ENCODE data around the gene GPR180.
A peak's percentile ranks its signal among the peaks of the same experiment; 100 is the strongest.

GPR180 gene

GRCh38 chr13:94601446-94602431 is at the start of gene GPR180:
GPR180 (plus strand) TSS chr13:94601857; CDS start chr13:94601928, 71 bp downstream.
- H3K36me3 Mint-ChIP-seq (ENCODE audit: low read depth), result peaks cover 15% of the 10 kb centered on the region
- peak within 1 kb of the TSS; percentile 85 for H3K4me3 Mint-ChIP-seq
- no peaks in the 10 kb centered on the region for H3K27me3 Mint-ChIP-seq (ENCODE audit: low read depth)

GRCh38 chr13:94552095-94552494 is 49.6 kb upstream of the GPR180 start:
- peaks cover 5% of the 10 kb centered on the region for H3K36me3 Mint-ChIP-seq (ENCODE audit: low read depth)
- peaks cover 30% of the 10 kb centered on the region for H3K4me1 Mint-ChIP-seq (ENCODE audit: low read depth)
- H3K4me3 Mint-ChIP-seq, result no peak overlapping the region
- peaks cover 24% of the 10 kb centered on the region for H3K27me3 Mint-ChIP-seq (ENCODE audit: low read depth)
- no peaks in the 10 kb centered on the region for H3K9me3 Mint-ChIP-seq
- no peak overlapping the region for H3K27ac Mint-ChIP-seq

More at GRCh38 chr13:94601446-94602431, at the start of gene GPR180:
- Mint-ChIP-seq H3K4me1 (ENCODE audit: low read depth) (peaks cover 26% of the 10 kb centered on the region), H3K27ac (peak within 1 kb of the TSS; percentile 72), H3K9me3 (peaks cover 5% of the 10 kb centered on the region)

GRCh38 chr13:94553766-94554165 is 47.9 kb upstream of the GPR180 start:
- H3K27me3 Mint-ChIP-seq (ENCODE audit: low read depth), result peaks cover 24% of the 10 kb centered on the region
- peaks cover 9% of the 10 kb centered on the region for H3K36me3 Mint-ChIP-seq (ENCODE audit: low read depth)
- no peak overlapping the region for H3K27ac Mint-ChIP-seq
- H3K9me3 Mint-ChIP-seq, result peaks cover 4% of the 10 kb centered on the region
- H3K4me3 Mint-ChIP-seq, result no peak overlapping the region
- peaks cover 28% of the 10 kb centered on the region for H3K4me1 Mint-ChIP-seq (ENCODE audit: low read depth)

GRCh38 chr13:94556041-94556440 is 45.6 kb upstream of the GPR180 start:
- H3K4me3 Mint-ChIP-seq, result no peak overlapping the region
- H3K9me3 Mint-ChIP-seq, result peaks cover 9% of the 10 kb centered on the region
- peaks cover 24% of the 10 kb centered on the region for H3K4me1 Mint-ChIP-seq (ENCODE audit: low read depth)
- H3K27ac Mint-ChIP-seq, result no peak overlapping the region
- H3K27me3 Mint-ChIP-seq (ENCODE audit: low read depth), result peaks cover 13% of the 10 kb centered on the region
- peaks cover 13% of the 10 kb centered on the region for H3K36me3 Mint-ChIP-seq (ENCODE audit: low read depth)

GRCh38 chr13:94556621-94557020 is 45.0 kb upstream of the GPR180 start:
- Mint-ChIP-seq H3K4me1 (ENCODE audit: low read depth) (peaks cover 23% of the 10 kb centered on the region), H3K27me3 (ENCODE audit: low read depth) (peaks cover 8% of the 10 kb centered on the region), H3K36me3 (ENCODE audit: low read depth) (peaks cover 15% of the 10 kb centered on the region), H3K9me3 (peaks cover 9% of the 10 kb centered on the region), H3K4me3 (no peak overlapping the region), H3K27ac (no peak overlapping the region)

- no peak overlapping the region for H3K4me3 Mint-ChIP-seq
- no peak overlapping the region for H3K27ac Mint-ChIP-seq
- peaks cover 9% of the 10 kb centered on the region for H3K9me3 Mint-ChIP-seq
- H3K36me3 Mint-ChIP-seq (ENCODE audit: low read depth), result peaks cover 18% of the 10 kb centered on the region
- peaks cover 4% of the 10 kb centered on the region for H3K27me3 Mint-ChIP-seq (ENCODE audit: low read depth)
- peaks cover 23% of the 10 kb centered on the region for H3K4me1 Mint-ChIP-seq (ENCODE audit: low read depth)
Observed at GRCh38 chr13:94557684-94558235, 43.9 kb upstream of the GPR180 start.

GRCh38 chr13:94558716-94559115 is 42.9 kb upstream of the GPR180 start:
- Mint-ChIP-seq H3K4me3 (peak overlapping the region; percentile 59), H3K9me3 (peaks cover 9% of the 10 kb centered on the region), H3K27ac (peak overlapping the region; percentile 83), H3K27me3 (ENCODE audit: low read depth) (no peaks in the 10 kb centered on the region), H3K36me3 (ENCODE audit: low read depth) (peaks cover 18% of the 10 kb centered on the region), H3K4me1 (ENCODE audit: low read depth) (peaks cover 23% of the 10 kb centered on the region)

GRCh38 chr13:94559222-94559795 is 42.3 kb upstream of the GPR180 start:
- peaks cover 9% of the 10 kb centered on the region for H3K9me3 Mint-ChIP-seq
- peaks cover 23% of the 10 kb centered on the region for H3K4me1 Mint-ChIP-seq (ENCODE audit: low read depth)
- peak overlapping the region; percentile 36 for H3K4me3 Mint-ChIP-seq
- H3K27ac Mint-ChIP-seq, result peak overlapping the region; percentile 28
- peaks cover 18% of the 10 kb centered on the region for H3K36me3 Mint-ChIP-seq (ENCODE audit: low read depth)
- no peaks in the 10 kb centered on the region for H3K27me3 Mint-ChIP-seq (ENCODE audit: low read depth)

- Mint-ChIP-seq H3K27ac (no peak overlapping the region), H3K4me3 (no peak overlapping the region), H3K36me3 (ENCODE audit: low read depth) (peaks cover 18% of the 10 kb centered on the region), H3K27me3 (ENCODE audit: low read depth) (no peaks in the 10 kb centered on the region), H3K4me1 (ENCODE audit: low read depth) (peaks cover 23% of the 10 kb centered on the region), H3K9me3 (peaks cover 9% of the 10 kb centered on the region)
Observed at GRCh38 chr13:94560116-94560515, 41.5 kb upstream of the GPR180 start.

- H3K4me1 Mint-ChIP-seq (ENCODE audit: low read depth), result peaks cover 23% of the 10 kb centered on the region
- no peaks in the 10 kb centered on the region for H3K27me3 Mint-ChIP-seq (ENCODE audit: low read depth)
- no peak overlapping the region for H3K4me3 Mint-ChIP-seq
- H3K9me3 Mint-ChIP-seq, result peaks cover 9% of the 10 kb centered on the region
- H3K36me3 Mint-ChIP-seq (ENCODE audit: low read depth), result peaks cover 18% of the 10 kb centered on the region
- no peak overlapping the region for H3K27ac Mint-ChIP-seq
Observed at GRCh38 chr13:94561126-94561525, 40.5 kb upstream of the GPR180 start.

GRCh38 chr13:94567581-94567980 is 34.1 kb upstream of the GPR180 start:
- Mint-ChIP-seq H3K4me3 (no peak overlapping the region), H3K9me3 (no peaks in the 10 kb centered on the region), H3K27ac (no peak overlapping the region), H3K4me1 (ENCODE audit: low read depth) (no peaks in the 10 kb centered on the region), H3K36me3 (ENCODE audit: low read depth) (peaks cover 34% of the 10 kb centered on the region), H3K27me3 (ENCODE audit: low read depth) (no peaks in the 10 kb centered on the region)

- H3K27ac Mint-ChIP-seq, result no peak overlapping the region
- no peaks in the 10 kb centered on the region for H3K9me3 Mint-ChIP-seq
- no peaks in the 10 kb centered on the region for H3K4me1 Mint-ChIP-seq (ENCODE audit: low read depth)
- H3K4me3 Mint-ChIP-seq, result no peak overlapping the region
- H3K27me3 Mint-ChIP-seq (ENCODE audit: low read depth), result no peaks in the 10 kb centered on the region
- peaks cover 41% of the 10 kb centered on the region for H3K36me3 Mint-ChIP-seq (ENCODE audit: low read depth)
Observed at GRCh38 chr13:94568443-94568842, 33.2 kb upstream of the GPR180 start.

- H3K9me3 Mint-ChIP-seq, result no peaks in the 10 kb centered on the region
- H3K27me3 Mint-ChIP-seq (ENCODE audit: low read depth), result no peaks in the 10 kb centered on the region
- H3K27ac Mint-ChIP-seq, result no peak overlapping the region
- peaks cover 49% of the 10 kb centered on the region for H3K36me3 Mint-ChIP-seq (ENCODE audit: low read depth)
- no peak overlapping the region for H3K4me3 Mint-ChIP-seq
- H3K4me1 Mint-ChIP-seq (ENCODE audit: low read depth), result no peaks in the 10 kb centered on the region
Observed at GRCh38 chr13:94569615-94570014, 32.0 kb upstream of the GPR180 start.

- Mint-ChIP-seq H3K9me3 (no peaks in the 10 kb centered on the region), H3K27ac (no peak overlapping the region), H3K36me3 (ENCODE audit: low read depth) (peaks cover 45% of the 10 kb centered on the region), H3K4me3 (no peak overlapping the region), H3K4me1 (ENCODE audit: low read depth) (peaks cover under 1% of the 10 kb centered on the region), H3K27me3 (ENCODE audit: low read depth) (no peaks in the 10 kb centered on the region)
Observed at GRCh38 chr13:94579063-94579462, 22.6 kb upstream of the GPR180 start.
